K562 (cell line): Measurements from ENCODE around the gene VWA3B. TPM values are rescaled to one million over a fixed set of nuclear protein-coding genes. Genes with fewer than 3 reads are reported as not detected.

Experiments
- ATAC-seq: fragments of 200-7000 bp; cut with Tn5 transposase; 3 replicates; pipeline ENCODE4 v1.9.1; 2020; ENCODE audit warnings: moderate library complexity
- BruUV-seq: library from RNA; stranded (reverse); fragments of 400-500 nt; replicated peaks from 2 replicates; lab custom pipeline; 2021; lab: Mats Ljungman, UMichigan
- CTCF ChIA-PET: fragments of 300-600 bp; formaldehyde crosslinking; extraction: SDS; loops from one replicate; lab custom pipeline; 2021; ENCODE audit warnings: low intra/inter-chr PET ratio; lab: Yijun Ruan, JAX
- POLR2A ChIA-PET: fragments of 300-600, 350-650 bp; sonication (Branson Sonifier 250); formaldehyde crosslinking; extraction: SDS; loops from one replicate; lab custom pipeline; 2021; ENCODE audit warnings: antibody characterized with exemption, inconsistent platforms; lab: Yijun Ruan, JAX
- DNase-seq, 4 experiments: peaks; one replicate each; pipeline versions ENCODE4 v3.0.0 to v3.0.0-alpha.2; 2011 to 2018; ENCODE audit warnings: low spot score in 3 of 4, mixed read lengths in 3 of 4; ENCODE audit errors: extremely low read depth in 1 of 4
- FAIRE-seq: peaks from 2 replicates; lab custom pipeline; 2011; peaks lifted over from hg19 to GRCh38; lab: Jason Lieb, UNC
- H2AFZ ChIP-seq: 2 replicates; pipeline ENCODE4 v1.6.0; 2011; ENCODE audit warnings: low read depth, low read length, control low read depth, inconsistent platforms
- H3K27ac ChIP-seq: fragments of 200-600 bp; 3 replicates; pipeline ENCODE4 v1.8.0; 2011; ENCODE audit warnings: low read depth, mild to moderate bottlenecking, control low read depth, inconsistent platforms, low read length, moderate library complexity, mixed read lengths; ENCODE audit errors: extremely low read depth
- H3K27me3 ChIP-seq, 2 experiments: fragments of 300-600 bp in 1 of 2; 2 replicates in 1 of 2; 3 replicates in 1 of 2; pipeline versions ENCODE4 v1.6.0 to v1.8.0; 2011; ENCODE audit warnings: inconsistent platforms in 2 of 2, low read length in 2 of 2, mild to moderate bottlenecking in 1 of 2, mixed read lengths in 1 of 2, moderate library complexity in 1 of 2; ENCODE audit not compliant: control insufficient read depth in 2 of 2, insufficient read depth in 2 of 2
- H3K36me3 ChIP-seq: fragments of 300-600 bp; 3 replicates; pipeline ENCODE4 v1.8.0; 2011; ENCODE audit warnings: mild to moderate bottlenecking, low read length, inconsistent platforms; ENCODE audit not compliant: control insufficient read depth, insufficient read depth
- H3K4me1 ChIP-seq, 2 experiments: fragments of 200-600 bp in 1 of 2; replicated peaks in 1 of 2; 2 replicates in 1 of 2; 3 replicates in 1 of 2; pipeline versions ENCODE4 v1.5.1 to v1.8.0; 2011; ENCODE audit warnings: inconsistent platforms in 2 of 2, low read length in 2 of 2, mild to moderate bottlenecking in 1 of 2, mixed read lengths in 1 of 2, moderate library complexity in 1 of 2; ENCODE audit not compliant: control insufficient read depth in 2 of 2, insufficient read depth in 2 of 2
- H3K4me2 ChIP-seq: 2 replicates; pipeline ENCODE4 v1.6.1; 2011; ENCODE audit warnings: low read length, control low read depth, inconsistent platforms, mixed read lengths; ENCODE audit not compliant: insufficient read depth
- H3K4me3 ChIP-seq: fragments of 200-600 bp; sonication (generic), shearing (Covaris generic); 2 replicates; pipeline ENCODE4 v1.5.1; 2016; ENCODE audit warnings: control low read depth, inconsistent platforms
- H3K79me2 ChIP-seq: fragments of 200-600 bp; 3 replicates; pipeline ENCODE4 v1.8.0; 2011; ENCODE audit warnings: low read length, inconsistent platforms; ENCODE audit not compliant: control insufficient read depth, insufficient read depth
- H3K9ac ChIP-seq, 2 experiments: 2 replicates each; pipeline versions ENCODE4 v1.6.0 to v1.6.1; 2011; ENCODE audit warnings: low read depth in 2 of 2, low read length in 2 of 2, control low read depth in 1 of 2, inconsistent platforms in 1 of 2, mild to moderate bottlenecking in 1 of 2, mixed read lengths in 1 of 2; ENCODE audit not compliant: insufficient read depth in 1 of 2
- H3K9me1 ChIP-seq: one replicate; pipeline ENCODE4 v1.6.0; 2011; ENCODE audit warnings: inconsistent platforms, mild to moderate bottlenecking, low read length, moderate library complexity; ENCODE audit not compliant: control insufficient read depth, insufficient read depth
- H3K9me3 ChIP-seq: replicated peaks from 2 replicates; pipeline ENCODE4 v1.5.1; 2011; ENCODE audit warnings: low read depth, low read length, inconsistent platforms; ENCODE audit not compliant: control insufficient read depth, insufficient read depth
- H4K20me1 ChIP-seq: replicated peaks from 2 replicates; pipeline ENCODE4 v1.6.1; 2011; ENCODE audit warnings: low read length, inconsistent platforms, mixed read lengths; ENCODE audit not compliant: control insufficient read depth, insufficient read depth
- E2F6 ChIP-seq, 2 experiments: IDR thresholded peaks; 2 replicates each; pipeline ENCODE4 v1.6.1; 2011; ENCODE audit warnings: borderline replicate concordance in 1 of 2, control low read depth in 1 of 2, low read depth in 1 of 2, low read length in 1 of 2, mild to moderate bottlenecking in 1 of 2, mixed read lengths in 1 of 2, moderate library complexity in 1 of 2; ENCODE audit not compliant: insufficient read depth in 1 of 2, insufficient read length in 1 of 2, poor library complexity in 1 of 2, severe bottlenecking in 1 of 2; ENCODE audit errors: extremely low read depth in 1 of 2
- ETS1 ChIP-seq: conservative IDR thresholded peaks from 2 replicates; pipeline ENCODE4 v1.6.1; 2011; ENCODE audit warnings: low read depth, mild to moderate bottlenecking, low read length; ENCODE audit not compliant: control insufficient read depth
- FUS ChIP-seq: fragments of 200-400 bp; formaldehyde crosslinking; optimal IDR thresholded peaks from 2 replicates; pipeline ENCODE3; 2017; ENCODE audit warnings: low read depth, low read length
- KDM4B ChIP-seq, 2 experiments: fragments of 450-650 bp in 1 of 2; sonication (generic) in 1 of 2; IDR thresholded peaks; 2 replicates each; pipeline ENCODE4 v1.6.1; 2016 to 2017; ENCODE audit warnings: borderline replicate concordance in 2 of 2, antibody characterized with exemption in 1 of 2, low read depth in 1 of 2, mild to moderate bottlenecking in 1 of 2
- MBD2 ChIP-seq: sonication (generic); IDR thresholded peaks from 2 replicates; pipeline ENCODE4 v1.6.1; 2016; ENCODE audit warnings: low read depth, borderline replicate concordance
- POLR3A ChIP-seq: IDR thresholded peaks from 2 replicates; pipeline ENCODE4 v1.6.1; 2011; ENCODE audit warnings: borderline replicate concordance, mild to moderate bottlenecking, moderate library complexity; ENCODE audit not compliant: insufficient read length, insufficient read depth; ENCODE audit errors: extremely low read depth
- SMARCA4 ChIP-seq: fragments of 450-650 bp; IDR thresholded peaks from 2 replicates; pipeline ENCODE4 v1.6.1; 2016
- ZNF551 ChIP-seq: fragments of 250-450 bp; sonication (Bioruptor Pico); IDR thresholded peaks from 2 replicates; pipeline ENCODE4 v1.5.0; 2021; ENCODE audit warnings: mild to moderate bottlenecking, moderate library complexity
- WGBS: fragments of 100-300 bp; shearing (Covaris generic); methylation state at CpG from one replicate; pipeline ENCODE4 v1.1.6; 2016; ENCODE audit warnings: low coverage, mixed read lengths; ENCODE audit not compliant: insufficient coverage; ENCODE audit errors: missing lambda C conversion rate; 5-methylcytosine and 5-hydroxymethylcytosine counted together
- in situ Hi-C: fragments of 300-500 bp; cut with MboI; formaldehyde crosslinking; loops from 4 replicates; pipeline ENCODE4 v1.15.0; 2018; ENCODE audit warnings: inconsistent platforms, mixed read lengths
- intact Hi-C: fragments of 100-400 bp; cut with micrococcal nuclease; formaldehyde crosslinking; loops from 2 replicates; pipeline ENCODE4 v1.14.2; 2022
- polyA plus RNA-seq, 8 experiments: library from polyadenylated mRNA; depleted of rRNA in 4 of 8; stranded (reverse) in 5 of 8; unstranded in 3 of 8; fragments of >200 nt; fragmentation: Nextera tagmentation in 2 of 8; fragmentation: Illumina TruSeq in 1 of 8; extraction: Ambion mirVana in 2 of 8; extraction: Trizol in 1 of 8; gene quantifications; 2 replicates each; pipeline versions ENCODE4 v1.2.1 to v1.2.3, GENCODE V29; 2011 to 2014; ENCODE audit warnings: inconsistent platforms in 1 of 8, missing spikeins in 1 of 8
- total RNA-seq, 7 experiments: library from RNA; depleted of rRNA in 6 of 7; stranded (reverse); fragments of >200 nt in 6 of 7; fragmentation: Illumina TruSeq in 2 of 7; extraction: Trizol in 2 of 7; gene quantifications; 2 replicates each; pipeline versions ENCODE4 v1.2.1 to v1.2.3, GENCODE V29; 2011 to 2021; ENCODE audit warnings: low replicate concordance in 1 of 7

The VWA3B gene
- total and polyA plus RNA-seq, 9 of the 15 experiments (the other 6 are each of a cell fraction or from before 2014, with no cell fraction given): not detected

- Histone ChIP-seq H3K79me2 (no peaks in the 10 kb centered on the region), H3K4me1 (no peaks in the 10 kb centered on the region), H2AFZ (no peak overlapping the region), H3K27ac (no peak overlapping the region), H3K9me1 (no peaks in the 10 kb centered on the region), H3K9ac (no peak overlapping the region), H3K27me3 (peaks cover 4 to 30% of the 10 kb centered on the region in 2 experiments; a peak in 4 of 5 replicates), H3K4me2 (no peak overlapping the region), H3K4me3 (no peak overlapping the region), H3K9me3 (no peaks in the 10 kb centered on the region), H4K20me1 (no peaks in the 10 kb centered on the region), H3K36me3 (no peaks in the 10 kb centered on the region)
- no TSS peak for BruUV-seq
- CTCF ChIA-PET: no interaction called here
- FAIRE-seq: no peak
- in situ Hi-C loops (no loop called here), intact Hi-C loops (no loop called here)
- WGBS: 0% methylated on average over 6 of the region's 6 CpGs
- no peak for ATAC-seq
- no peak for DNase-seq
- no peak for TF ChIP-seq E2F6 (IDR thresholded peaks at IDR 0.05; ENCODE audit: borderline replicate concordance in 1 of 2, extremely low read depth in 1 of 2, insufficient read depth in 1 of 2, insufficient read length in 1 of 2, low read depth in 1 of 2, low read length in 1 of 2, poor library complexity in 1 of 2, severe bottlenecking in 1 of 2)
- TF ChIP-seq ZNF551 (CRISPR knock-in tag): no peak
- TF ChIP-seq ETS1: no peak
- no peak for TF ChIP-seq MBD2
- no peak for TF ChIP-seq KDM4B (IDR thresholded peaks at IDR 0.05; ENCODE audit: borderline replicate concordance in 2 of 2, low read depth in 1 of 2)
- no peak for TF ChIP-seq SMARCA4
- TF ChIP-seq FUS: no peak
- TF ChIP-seq POLR3A: no peak
- POLR2A ChIA-PET: interaction anchor here (0.6 to 0.8 kb wide), 3 partner anchors 15 to 36 kb away, joined by 3 to 4 read pairs (median 3); no protein-coding TSS in a partner anchor
These were observed 91.0 kb downstream of the VWA3B start for GRCh38 chr2:98177986-98178385.
